DMS153 treated with DMSO at 0.1 percent for 48 hours (cell line): ENCODE results near the gene TLCD1.

Experiments
- DNase-seq: peaks from one replicate; lab custom pipeline; 2025; ENCODE audit not compliant: unreplicated experiment; lab: John Stamatoyannopoulos, UW

TLCD1 gene

GRCh38 chr17:28689011-28689410 lies 37.0 kb downstream of the TLCD1 start:
- no peak for DNase-seq

DNA sequence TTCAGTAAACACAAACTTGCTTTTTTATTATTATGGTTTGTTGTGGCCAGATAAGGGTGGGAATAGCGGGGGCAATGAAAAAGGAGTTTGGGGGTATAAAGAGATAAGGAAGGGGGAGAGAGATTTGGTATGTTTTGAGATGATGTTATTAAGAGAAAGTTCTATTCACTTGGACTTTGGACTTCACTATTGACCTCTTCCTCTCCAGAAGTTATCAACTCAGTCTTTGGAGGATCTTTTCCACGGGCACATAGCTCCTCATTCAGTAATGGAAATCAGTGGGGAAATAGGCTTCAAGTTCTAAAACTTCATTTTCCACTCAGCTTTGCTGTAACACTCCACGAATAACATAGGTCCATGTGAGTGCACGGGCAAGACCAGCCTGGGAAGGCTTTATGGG lies 37.6 kb downstream of the TLCD1 start:
- DNase-seq = no peak

DNA sequence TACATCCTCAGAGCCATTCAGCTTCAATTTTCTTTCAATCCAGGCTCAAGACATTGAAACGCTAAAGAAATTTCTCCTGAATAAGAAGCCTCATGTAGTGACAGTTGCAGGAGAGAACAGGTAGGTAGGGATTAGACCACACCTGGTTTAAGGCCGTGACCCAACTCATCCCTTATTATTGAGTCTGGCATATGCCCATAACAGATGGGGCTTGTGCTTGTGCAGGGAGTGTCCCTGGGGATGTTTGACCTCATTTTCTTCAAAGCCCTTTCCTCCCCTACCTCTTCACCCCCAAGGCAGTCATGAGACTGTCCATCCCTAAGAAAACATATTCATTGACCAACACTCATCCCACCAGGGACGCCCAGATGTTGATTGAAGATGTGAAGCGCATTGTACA lies 39.7 kb downstream of the TLCD1 start:
- DNase-seq = no peak

- DNase-seq = no peak
These were observed 40.7 kb downstream of the TLCD1 start for GRCh38 chr17:28685366-28685765.

GRCh38 chr17:28684963-28685362 lies 41.1 kb downstream of the TLCD1 start:
- DNase-seq = peak; percentile 18

- no peak for DNase-seq
These were observed 43.4 kb downstream of the TLCD1 start for GRCh38 chr17:28682655-28683054.

- DNase-seq = peak; percentile 61
These were observed 50.1 kb downstream of the TLCD1 start for GRCh38 chr17:28675980-28676379.

- no peak for DNase-seq
These were observed 50.5 kb downstream of the TLCD1 start for GRCh38 chr17:28675490-28675889.
